Astrocyte (in vitro differentiated cells and primary cell): ENCODE measurements around the gene UGT1A9. TPM values are rescaled to one million over a fixed set of nuclear protein-coding genes. Genes with fewer than 3 reads are reported as not detected.

Experiments
- DNase-seq: peaks from one replicate; pipeline ENCODE4 v3.0.0-alpha.2; 2010; ENCODE audit warnings: low read depth
- FAIRE-seq: peaks from 2 replicates; lab custom pipeline; 2011; peaks lifted over from hg19 to GRCh38; lab: Jason Lieb, UNC
- H2AFZ ChIP-seq: 2 replicates; pipeline ENCODE4 v1.6.0; 2012; ENCODE audit warnings: low read depth, low read length, inconsistent platforms
- H3K27ac ChIP-seq: 2 replicates; pipeline ENCODE4 v1.5.1; 2011; ENCODE audit warnings: low read depth, low read length, inconsistent platforms
- H3K27me3 ChIP-seq: 2 replicates; pipeline ENCODE4 v1.6.0; 2011; ENCODE audit warnings: low read length, inconsistent platforms; ENCODE audit not compliant: insufficient read depth
- H3K36me3 ChIP-seq: 2 replicates; pipeline ENCODE4 v1.5.1; 2011; ENCODE audit warnings: low read length, inconsistent platforms; ENCODE audit not compliant: insufficient read depth
- H3K4me1 ChIP-seq: 2 replicates; pipeline ENCODE4 v1.5.1; 2011; ENCODE audit warnings: low read length, inconsistent platforms; ENCODE audit not compliant: insufficient read depth
- H3K4me2 ChIP-seq: 2 replicates; pipeline ENCODE4 v1.6.0; 2012; ENCODE audit warnings: low read length, inconsistent platforms
- H3K4me3 ChIP-seq: 2 replicates; pipeline ENCODE4 v1.5.1; 2011; ENCODE audit warnings: low read depth, mild to moderate bottlenecking, low read length, inconsistent platforms; ENCODE audit not compliant: insufficient read depth
- H3K79me2 ChIP-seq: 2 replicates; pipeline ENCODE4 v1.6.0; 2012; ENCODE audit warnings: mild to moderate bottlenecking, low read length, inconsistent platforms; ENCODE audit not compliant: insufficient read depth
- H3K9ac ChIP-seq: 2 replicates; pipeline ENCODE4 v1.6.0; 2012; ENCODE audit warnings: mild to moderate bottlenecking, low read length, inconsistent platforms
- H3K9me3 ChIP-seq: 2 replicates; pipeline ENCODE4 v1.5.1; 2012; ENCODE audit warnings: low read depth, mild to moderate bottlenecking, low read length, inconsistent platforms; ENCODE audit not compliant: insufficient read depth
- H4K20me1 ChIP-seq: 2 replicates; pipeline ENCODE4 v1.6.0; 2012; ENCODE audit warnings: low read length, inconsistent platforms; ENCODE audit not compliant: insufficient read depth
- H3K27ac Mint-ChIP-seq: one replicate; pipeline ENCODE4 v1.8.0; 2021; ENCODE audit warnings: mild to moderate bottlenecking, mixed read lengths; ENCODE audit not compliant: unreplicated experiment
- H3K27me3 Mint-ChIP-seq: one replicate; pipeline ENCODE4 v1.8.0; 2021; ENCODE audit warnings: low read depth, mixed read lengths; ENCODE audit not compliant: unreplicated experiment
- H3K36me3 Mint-ChIP-seq: one replicate; pipeline ENCODE4 v1.8.0; 2021; ENCODE audit warnings: low read depth, mixed read lengths; ENCODE audit not compliant: unreplicated experiment
- H3K4me1 Mint-ChIP-seq: one replicate; pipeline ENCODE4 v1.8.0; 2021; ENCODE audit warnings: low read depth, mixed read lengths; ENCODE audit not compliant: unreplicated experiment
- H3K4me3 Mint-ChIP-seq: one replicate; pipeline ENCODE4 v1.8.0; 2021; ENCODE audit warnings: mild to moderate bottlenecking, moderate library complexity, mixed read lengths; ENCODE audit not compliant: unreplicated experiment
- H3K9me3 Mint-ChIP-seq: one replicate; pipeline ENCODE4 v1.8.0; 2021; ENCODE audit warnings: mild to moderate bottlenecking, mixed read lengths; ENCODE audit not compliant: unreplicated experiment
- CTCF ChIP-seq: IDR thresholded peaks from 2 replicates; pipeline ENCODE4 v1.5.1; 2011; ENCODE audit warnings: low read depth, mild to moderate bottlenecking, inconsistent platforms, low read length, moderate library complexity; ENCODE audit not compliant: insufficient read depth
- EZH2 ChIP-seq: IDR thresholded peaks from 2 replicates; pipeline ENCODE4 v1.6.1; 2012; ENCODE audit warnings: mild to moderate bottlenecking, low read length, inconsistent platforms; ENCODE audit not compliant: insufficient read depth
- total RNA-seq: library from RNA; stranded (reverse); gene quantifications from 2 replicates; pipeline ENCODE4 v1.2.1, GENCODE V29; 2021

Gene UGT1A9
- total RNA-seq, 1 donor from 2014 or later, result not detected

DNA sequence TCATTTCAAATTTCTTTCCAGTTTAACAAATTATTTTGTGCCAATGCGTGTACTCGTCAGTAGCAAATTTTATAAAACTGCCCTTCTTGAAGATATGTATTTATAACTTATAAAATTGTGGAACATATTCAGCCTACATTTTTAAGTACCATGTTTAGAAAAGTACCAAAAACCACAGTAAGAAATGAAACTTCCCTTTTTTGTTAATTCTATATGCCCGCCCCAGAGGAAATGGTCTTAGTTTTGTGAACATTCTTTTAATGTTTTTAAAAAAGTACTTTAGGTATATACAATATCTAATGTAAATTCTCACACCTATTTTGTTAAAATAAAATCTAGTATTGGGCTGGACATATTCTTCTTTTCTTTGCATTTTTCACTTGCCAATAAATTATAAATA, 1.2 kb downstream of the UGT1A9 start:
- Histone ChIP-seq H2AFZ (no peak overlapping the region), H3K9me3 (no peaks in the 10 kb centered on the region), H3K4me3 (no peak overlapping the region), H4K20me1 (no peaks in the 10 kb centered on the region), H3K79me2 (no peaks in the 10 kb centered on the region), H3K27me3 (no peaks in the 10 kb centered on the region), H3K27ac (no peak overlapping the region), H3K9ac (no peak overlapping the region), H3K36me3 (no peaks in the 10 kb centered on the region), H3K4me2 (no peak overlapping the region), H3K4me1 (peaks cover 4% of the 10 kb centered on the region)
- peaks cover 2% of the 10 kb centered on the region for H3K36me3 Mint-ChIP-seq
- H3K27ac Mint-ChIP-seq, result no peak overlapping the region
- peaks cover 17% of the 10 kb centered on the region for H3K27me3 Mint-ChIP-seq
- no peak for TF ChIP-seq CTCF
- TF ChIP-seq EZH2, result no peak
- FAIRE-seq, result no peak
- no peaks in the 10 kb centered on the region for H3K4me1 Mint-ChIP-seq
- H3K4me3 Mint-ChIP-seq, result no peak overlapping the region
- H3K9me3 Mint-ChIP-seq, result peaks cover 2% of the 10 kb centered on the region
- no peak for DNase-seq

DNA sequence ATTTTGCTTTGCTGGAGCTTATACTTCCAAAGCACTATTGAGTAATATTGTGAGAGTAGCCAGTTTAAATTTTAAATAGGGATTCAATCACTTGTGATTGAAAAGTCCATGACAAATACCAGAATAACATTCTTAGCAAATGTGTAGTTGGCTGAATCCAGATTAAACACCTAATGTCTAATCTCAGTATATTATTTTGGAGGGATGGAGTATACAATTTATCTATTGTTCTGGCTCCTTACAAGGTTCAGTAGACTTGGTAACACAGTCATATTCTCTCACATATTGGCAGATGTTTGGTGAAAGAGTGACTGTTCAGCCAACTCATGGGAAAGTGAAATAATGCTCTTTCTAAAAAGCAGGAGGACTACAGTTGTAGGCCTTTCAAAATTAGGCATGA, 2.2 kb downstream of the UGT1A9 start:
- DNase-seq (no peak), FAIRE-seq (no peak)
- H3K9me3 Mint-ChIP-seq, result peaks cover 2% of the 10 kb centered on the region
- H3K9me3 ChIP-seq, result no peaks in the 10 kb centered on the region
- peaks cover 4% of the 10 kb centered on the region for H3K4me1 ChIP-seq
- H3K4me3 ChIP-seq, result no peak overlapping the region
- no peak overlapping the region for H3K27ac ChIP-seq
- H3K36me3 ChIP-seq, result no peaks in the 10 kb centered on the region
- TF ChIP-seq CTCF (no peak), EZH2 (no peak)
- no peak overlapping the region for H3K4me3 Mint-ChIP-seq
- H3K4me2 ChIP-seq, result no peak overlapping the region
- no peak overlapping the region for H3K9ac ChIP-seq
- no peaks in the 10 kb centered on the region for H4K20me1 ChIP-seq
- H3K36me3 Mint-ChIP-seq, result peaks cover 2% of the 10 kb centered on the region
- no peaks in the 10 kb centered on the region for H3K27me3 ChIP-seq
- H3K4me1 Mint-ChIP-seq, result no peaks in the 10 kb centered on the region
- peaks cover 17% of the 10 kb centered on the region for H3K27me3 Mint-ChIP-seq
- no peak overlapping the region for H2AFZ ChIP-seq
- no peak overlapping the region for H3K27ac Mint-ChIP-seq
- no peaks in the 10 kb centered on the region for H3K79me2 ChIP-seq

DNA sequence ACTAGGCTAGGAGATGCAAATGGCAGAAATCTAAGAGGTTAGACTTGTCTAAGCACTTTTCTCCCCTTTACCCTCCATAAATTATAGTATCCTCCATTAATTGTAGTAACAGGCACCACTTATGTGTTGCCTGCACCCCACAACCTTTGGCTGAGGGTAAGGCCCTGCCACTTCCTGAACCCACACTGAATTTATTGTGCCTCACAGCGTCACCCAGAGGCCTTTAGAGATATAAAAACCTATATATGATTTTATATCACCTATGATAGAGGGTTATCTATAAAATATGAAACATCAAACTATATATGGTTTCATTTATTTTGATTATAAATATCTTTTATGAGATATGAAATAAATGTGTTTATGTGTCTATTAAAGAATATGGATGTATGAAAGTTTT, 2.6 kb downstream of the UGT1A9 start:
- Mint-ChIP-seq H3K27me3 (peaks cover 17% of the 10 kb centered on the region), H3K9me3 (peaks cover 2% of the 10 kb centered on the region), H3K4me1 (no peaks in the 10 kb centered on the region), H3K4me3 (no peak overlapping the region), H3K27ac (no peak overlapping the region), H3K36me3 (peaks cover 2% of the 10 kb centered on the region)
- no peak overlapping the region for H3K27ac ChIP-seq
- no peak overlapping the region for H3K4me2 ChIP-seq
- no peaks in the 10 kb centered on the region for H3K27me3 ChIP-seq
- H3K79me2 ChIP-seq, result no peaks in the 10 kb centered on the region
- H3K36me3 ChIP-seq, result no peaks in the 10 kb centered on the region
- no peak overlapping the region for H3K4me3 ChIP-seq
- H3K9ac ChIP-seq, result no peak overlapping the region
- H3K4me1 ChIP-seq, result peaks cover 4% of the 10 kb centered on the region
- no peak for DNase-seq
- H3K9me3 ChIP-seq, result no peaks in the 10 kb centered on the region
- H2AFZ ChIP-seq, result no peak overlapping the region
- TF ChIP-seq CTCF (no peak), EZH2 (no peak)
- no peak for FAIRE-seq
- H4K20me1 ChIP-seq, result no peaks in the 10 kb centered on the region
